GM12878 (cell line): ENCODE results near the gene MPC1. TPM values are rescaled to one million over a fixed set of nuclear protein-coding genes. Genes with fewer than 3 reads are reported as not detected.
A peak's percentile ranks its signal among the peaks of the same experiment; 100 is the strongest.

Experiments used
- ATF7 ChIP-seq: fragments of 450-650 bp; IDR thresholded peaks from 2 replicates; pipeline ENCODE4 v1.6.1; 2016; ENCODE audit warnings: low read depth, mild to moderate bottlenecking
- BHLHE40 ChIP-seq, 2 experiments: fragments of 450-650 bp in 1 of 2; IDR thresholded peaks; 2 replicates each; pipeline ENCODE4 v1.6.1; 2011 to 2017; ENCODE audit warnings: low read depth in 2 of 2, borderline replicate concordance in 1 of 2, improper control_type of control experiment in 1 of 2, low read length in 1 of 2, mild to moderate bottlenecking in 1 of 2
- CBFB ChIP-seq: IDR thresholded peaks from 2 replicates; pipeline ENCODE4 v1.6.1; 2016; ENCODE audit warnings: antibody characterized with exemption, low read depth
- CUX1 ChIP-seq: IDR thresholded peaks from 2 replicates; pipeline ENCODE4 v1.6.1; 2012; ENCODE audit warnings: improper control_type of control experiment, low read depth, low read length; ENCODE audit not compliant: insufficient replicate concordance
- IKZF1 ChIP-seq: fragments of 450-650 bp; conservative IDR thresholded peaks from 2 replicates; pipeline ENCODE4 v1.6.1; 2017; ENCODE audit warnings: antibody characterized with exemption, mild to moderate bottlenecking
- IKZF2 ChIP-seq, 2 experiments: fragments of 450-650 bp; IDR thresholded peaks; 2 replicates each; pipeline ENCODE4 v1.6.1; 2017; ENCODE audit warnings: mild to moderate bottlenecking in 2 of 2, moderate library complexity in 2 of 2
- MEF2B ChIP-seq: fragments of 450-650 bp; IDR thresholded peaks from 2 replicates; pipeline ENCODE4 v1.6.1; 2018; ENCODE audit warnings: mild to moderate bottlenecking, moderate library complexity; ENCODE audit not compliant: partially characterized antibody, poor library complexity, severe bottlenecking
- MTA3 ChIP-seq: IDR thresholded peaks from 2 replicates; pipeline ENCODE4 v1.6.1; 2012; ENCODE audit warnings: low read length, inconsistent platforms, borderline replicate concordance
- NFYA ChIP-seq: IDR thresholded peaks from 2 replicates; pipeline ENCODE4 v1.6.1; 2011; ENCODE audit warnings: low read depth, mild to moderate bottlenecking, low read length, improper control_type of control experiment, borderline replicate concordance
- PAX5 ChIP-seq: IDR thresholded peaks from 2 replicates; pipeline ENCODE4 v1.6.1; 2011; ENCODE audit warnings: low read depth, low read length, borderline replicate concordance
- RFX5 ChIP-seq: IDR thresholded peaks from 2 replicates; pipeline ENCODE4 v1.6.1; 2011; ENCODE audit warnings: low read depth, low read length, improper control_type of control experiment
- SIN3A ChIP-seq: IDR thresholded peaks from 2 replicates; pipeline ENCODE4 v1.6.1; 2012; ENCODE audit warnings: low read depth, low read length, improper control_type of control experiment
- ZBTB33 ChIP-seq: fragments of 450-650 bp; IDR thresholded peaks from 2 replicates; pipeline ENCODE4 v1.6.1; 2017; ENCODE audit warnings: mild to moderate bottlenecking
- ZBTB40 ChIP-seq: fragments of 450-650 bp; IDR thresholded peaks from 2 replicates; pipeline ENCODE4 v1.6.1; 2016; ENCODE audit warnings: mild to moderate bottlenecking, moderate library complexity, borderline replicate concordance
- ZNF384 ChIP-seq: IDR thresholded peaks from 2 replicates; pipeline ENCODE4 v1.6.1; 2012; ENCODE audit warnings: low read depth, mild to moderate bottlenecking, low read length, improper control_type of control experiment, borderline replicate concordance
- ZSCAN29 ChIP-seq: fragments of 450-650 bp; IDR thresholded peaks from 2 replicates; pipeline ENCODE4 v1.6.1; 2017; ENCODE audit warnings: mild to moderate bottlenecking, moderate library complexity
- polyA plus RNA-seq, 11 experiments: library from polyadenylated mRNA; depleted of rRNA in 4 of 11; unstranded in 6 of 11; stranded (reverse) in 5 of 11; fragments of >200 nt; fragmentation: Nextera tagmentation in 4 of 11; fragmentation: Illumina TruSeq in 1 of 11; extraction: Ambion mirVana in 4 of 11; extraction: Trizol in 1 of 11; gene quantifications; 1 replicate in 1 of 11; 2 replicates in 10 of 11; pipeline versions ENCODE4 v1.2.1 to v1.2.3, GENCODE V29; 2011 to 2016; ENCODE audit warnings: inconsistent platforms in 2 of 11, missing spikeins in 2 of 11, low read depth in 1 of 11
- total RNA-seq, 4 experiments: library from RNA; depleted of rRNA in 3 of 4; stranded (reverse); fragments of >200 nt in 3 of 4; fragmentation: Illumina TruSeq in 1 of 4; extraction: Trizol in 1 of 4; gene quantifications; 2 replicates each; pipeline versions ENCODE4 v1.2.1 to v1.2.3, GENCODE V29; 2013 to 2021

MPC1 gene
- total and polyA plus RNA-seq, 10 of the 15 experiments (the other 5 are each of a cell fraction or from before 2014, with no cell fraction given) = 53.2 to 177 (median 78.8) TPM

GRCh38 chr6:166333172-166333995, 49.4 kb downstream of the MPC1 start (continued):
- TF ChIP-seq ATF7 (0 out of 2 replicates have a peak, but pooled peaks have one; percentile 15), PAX5 (peak; percentile 20; the same call in 1 of the 2 replicates), RFX5 (no peak), MEF2B (peak; percentile 42), ZBTB40 (no peak), ZNF384 (no peak), CBFB (peak; percentile 50; the same call in 1 of the 2 replicates), ZSCAN29 (no peak), BHLHE40 (IDR thresholded peaks at IDR 0.05; ENCODE audit: borderline replicate concordance in 1 of 2, low read depth in 2 of 2, low read length in 1 of 2) (0 out of 4 replicates have a peak, but pooled peaks of 1 of the 2 experiments have one; percentile 45), IKZF1 (peak; percentile 67; the same call in 1 of the 2 replicates), SIN3A (no peak), NFYA (no peak), IKZF2 (IDR thresholded peaks at IDR 0.05) (peak; percentile 81 to 83), CUX1 (peak; percentile 36), ZBTB33 (no peak), MTA3 (peak; percentile 76; the same call in 1 of the 2 replicates)
